22Rv1 (cell line): ENCODE data around the gene AUTS2.

Experiments
- H3K27ac ChIP-seq: fragments of 450-650 bp; 2 replicates; pipeline ENCODE4 v1.5.1; 2017
- CTCF ChIP-seq: fragments of 450-650 bp; IDR thresholded peaks from 2 replicates; pipeline ENCODE4 v1.5.1; 2017; ENCODE audit warnings: mild to moderate bottlenecking
- ZFX ChIP-seq: fragments of 450-650 bp; IDR thresholded peaks from 2 replicates; pipeline ENCODE4 v1.6.1; 2017; ENCODE audit warnings: antibody characterized with exemption, borderline replicate concordance

AUTS2 gene

GRCh38 chr7:70178211-70178610, 579.9 kb downstream of the AUTS2 start:
- TF ChIP-seq CTCF (no peak), ZFX (no peak)
- no peak overlapping the region for H3K27ac ChIP-seq

- H3K27ac ChIP-seq = no peak overlapping the region
- TF ChIP-seq CTCF (no peak), ZFX (no peak)
Measured at GRCh38 chr7:70178787-70179186, 580.5 kb downstream of the AUTS2 start.

- no peak overlapping the region for H3K27ac ChIP-seq
- TF ChIP-seq CTCF (no peak), ZFX (no peak)
Measured at GRCh38 chr7:70182521-70182920, 584.2 kb downstream of the AUTS2 start.

GRCh38 chr7:70183278-70183677, 585.0 kb downstream of the AUTS2 start:
- TF ChIP-seq ZFX (no peak), CTCF (no peak)
- H3K27ac ChIP-seq = no peak overlapping the region

GRCh38 chr7:70188901-70189650, 590.8 kb downstream of the AUTS2 start:
- H3K27ac ChIP-seq = no peak overlapping the region
- TF ChIP-seq CTCF (no peak), ZFX (no peak)

- TF ChIP-seq CTCF (no peak), ZFX (no peak)
Measured at GRCh38 chr7:70189776-70190175, 591.5 kb downstream of the AUTS2 start.

GRCh38 chr7:70190281-70190680, 592.0 kb downstream of the AUTS2 start:
- TF ChIP-seq CTCF (no peak), ZFX (no peak)
- H3K27ac ChIP-seq = no peak overlapping the region

More at GRCh38 chr7:70189776-70190175, 591.5 kb downstream of the AUTS2 start:
- H3K27ac ChIP-seq = no peak overlapping the region
